Common myeloid progenitor, CD34-positive (primary cell): ENCODE measurements around the gene CAPN1.

Experiments
- CTCF ChIA-PET: fragments of 350-600 bp; sonication (Branson Sonifier 250); formaldehyde crosslinking; loops from one replicate; lab custom pipeline; 2021; ENCODE audit warnings: antibody characterized with exemption; lab: Charles Lee
- POLR2A ChIA-PET: fragments of 350-600 bp; sonication (Branson Sonifier 250); formaldehyde crosslinking; loops from one replicate; lab custom pipeline; 2021; ENCODE audit warnings: antibody characterized with exemption; lab: Charles Lee
- DNase-seq, 3 donors: peaks; one replicate each; pipeline versions ENCODE4 v3.0.0 to v3.0.0-alpha.2; 2013
- H3K27ac ChIP-seq, 2 experiments: 1 replicate in 1 of 2; 2 replicates in 1 of 2; pipeline ENCODE4 v1.7.0; 2013; ENCODE audit warnings: inconsistent platforms in 2 of 2, low read length in 2 of 2, mild to moderate bottlenecking in 2 of 2, low read depth in 1 of 2, moderate library complexity in 1 of 2; ENCODE audit not compliant: severe bottlenecking in 2 of 2, insufficient read depth in 1 of 2, poor library complexity in 1 of 2
- H3K27me3 ChIP-seq, 5 experiments: replicated peaks in 2 of 5; 1 replicate in 3 of 5; 2 replicates in 2 of 5; pipeline versions ENCODE4 v1.6.1 to v1.7.0; 2013; ENCODE audit warnings: low read length in 4 of 5, mild to moderate bottlenecking in 2 of 5, moderate library complexity in 2 of 5, inconsistent platforms in 1 of 5; ENCODE audit not compliant: insufficient read depth in 5 of 5, control insufficient read depth in 4 of 5
- H3K36me3 ChIP-seq, 4 experiments: 1 replicate in 2 of 4; 2 replicates in 2 of 4; pipeline versions ENCODE4 v1.6.1 to v1.7.0; 2013; ENCODE audit warnings: low read length in 3 of 4, control low read depth in 1 of 4, mild to moderate bottlenecking in 1 of 4; ENCODE audit not compliant: control insufficient read depth in 4 of 4, insufficient read depth in 4 of 4
- H3K4me1 ChIP-seq, 4 experiments: 1 replicate in 3 of 4; 2 replicates in 1 of 4; pipeline versions ENCODE4 v1.6.1 to v1.7.1; 2013; ENCODE audit warnings: low read length in 3 of 4, mild to moderate bottlenecking in 3 of 4, control low read depth in 1 of 4, inconsistent platforms in 1 of 4, moderate library complexity in 1 of 4; ENCODE audit not compliant: control insufficient read depth in 4 of 4, insufficient read depth in 4 of 4; ENCODE audit errors: control extremely low read depth in 1 of 4
- H3K4me3 ChIP-seq, 7 experiments: 1 replicate in 4 of 7; 2 replicates in 3 of 7; pipeline versions ENCODE4 v1.5.1 to v1.7.0; 2013; ENCODE audit warnings: mild to moderate bottlenecking in 7 of 7, low read length in 6 of 7, moderate library complexity in 6 of 7, inconsistent platforms in 2 of 7, low read depth in 2 of 7, control low read depth in 1 of 7; ENCODE audit not compliant: insufficient read depth in 4 of 7, control insufficient read depth in 1 of 7; ENCODE audit errors: extremely low read depth in 1 of 7
- H3K9me3 ChIP-seq, 5 experiments: 1 replicate in 4 of 5; 2 replicates in 1 of 5; pipeline versions ENCODE4 v1.6.1 to v1.7.1; 2013; ENCODE audit warnings: low read length in 4 of 5, mild to moderate bottlenecking in 2 of 5, inconsistent platforms in 1 of 5, low read depth in 1 of 5, moderate library complexity in 1 of 5; ENCODE audit not compliant: control insufficient read depth in 4 of 5, insufficient read depth in 2 of 5; ENCODE audit errors: control extremely low read depth in 1 of 5
- WGBS: methylation state at CpG from one replicate; pipeline ENCODE4 v1.1.5; 2013; ENCODE audit not compliant: insufficient coverage; 5-methylcytosine and 5-hydroxymethylcytosine counted together

Gene CAPN1

GRCh38 chr11:65157336-65157735, 24.4 kb upstream of the CAPN1 start:
- no peaks in the 10 kb centered on the region for H3K36me3 ChIP-seq
- no peak for DNase-seq
- no peaks in the 10 kb centered on the region for H3K9me3 ChIP-seq
- peaks cover 0 to 13% (median 5%) of the 10 kb centered on the region in 4 experiments for H3K4me1 ChIP-seq
- H3K27ac ChIP-seq = no peak overlapping the region
- no peaks in the 10 kb centered on the region for H3K27me3 ChIP-seq
- 70% methylated on average over 3 of the region's 3 CpGs for WGBS
- CTCF ChIA-PET = interaction anchor here (0.6 to 1.0 kb wide), 2 partner anchors 18 to 45 kb away, joined by 3 to 4 read pairs; no protein-coding TSS in a partner anchor
- no peak overlapping the region for H3K4me3 ChIP-seq
- POLR2A ChIA-PET = interaction anchor here (0.6 kb wide), 1 partner anchor 12 kb away, joined by 3 read pairs; no protein-coding TSS in a partner anchor

- peaks cover 0 to 5% (median 0%) of the 10 kb centered on the region in 4 experiments for H3K4me1 ChIP-seq
- H3K27ac ChIP-seq = no peak overlapping the region
- H3K4me3 ChIP-seq = no peak overlapping the region
- H3K27me3 ChIP-seq = no peaks in the 10 kb centered on the region
- CTCF ChIA-PET = no interaction called here
- 80% methylated on average over 1 of the region's 5 CpGs for WGBS
- H3K36me3 ChIP-seq = no peaks in the 10 kb centered on the region
- no peak for DNase-seq
- no peaks in the 10 kb centered on the region for H3K9me3 ChIP-seq
- POLR2A ChIA-PET = no interaction called here
Observed at GRCh38 chr11:65159012-65159411, 22.7 kb upstream of the CAPN1 start.

DNA sequence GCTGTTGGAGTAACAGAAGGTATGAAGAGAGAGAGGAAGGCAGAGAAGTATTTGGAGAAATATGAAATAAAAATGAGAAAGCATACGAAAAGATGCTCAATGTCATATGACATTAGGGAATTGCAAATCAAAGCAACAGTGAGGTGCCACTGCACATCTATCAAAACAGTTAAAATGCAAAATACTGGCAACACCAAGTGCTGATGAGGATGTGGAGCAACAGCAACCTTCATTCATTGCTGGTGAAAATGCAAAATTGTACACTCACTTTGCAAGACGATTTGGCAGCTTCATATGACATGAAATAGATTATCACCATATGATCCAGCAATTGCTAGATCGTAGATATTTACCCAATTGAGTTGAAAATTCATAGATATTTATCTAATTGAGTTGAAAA, 21.1 kb upstream of the CAPN1 start:
- no peaks in the 10 kb centered on the region for H3K36me3 ChIP-seq
- no peak for DNase-seq
- H3K9me3 ChIP-seq = no peaks in the 10 kb centered on the region
- ChIA-PET POLR2A (no interaction called here), CTCF (no interaction called here)
- H3K27ac ChIP-seq = no peak overlapping the region
- peaks cover 0 to 5% (median 0%) of the 10 kb centered on the region in 4 experiments for H3K4me1 ChIP-seq
- H3K4me3 ChIP-seq = no peak overlapping the region
- 92% methylated on average over 2 of the region's 3 CpGs for WGBS
- no peaks in the 10 kb centered on the region for H3K27me3 ChIP-seq

- no peaks in the 10 kb centered on the region for H3K36me3 ChIP-seq
- POLR2A ChIA-PET = interaction anchor here (0.7 kb wide), 1 partner anchor 12 kb away, joined by 4 read pairs; no protein-coding TSS in a partner anchor
- H3K9me3 ChIP-seq = no peaks in the 10 kb centered on the region
- H3K4me1 ChIP-seq = peaks cover 0 to 7% (median under 1%) of the 10 kb centered on the region in 4 experiments
- no peaks in the 10 kb centered on the region for H3K27me3 ChIP-seq
- no CpG with 5 or more reads among the region's 2 CpGs for WGBS
- no peak overlapping the region for H3K4me3 ChIP-seq
- H3K27ac ChIP-seq = no peak overlapping the region
- DNase-seq = no peak
- CTCF ChIA-PET = interaction anchor here (0.7 to 2.3 kb wide), 3 partner anchors 12 to 17 kb away, joined by 3 to 5 read pairs (median 5); no protein-coding TSS in a partner anchor
Observed at GRCh38 chr11:65163684-65164083, 18.0 kb upstream of the CAPN1 start.

GRCh38 chr11:65165410-65166317, 16.1 kb upstream of the CAPN1 start:
- H3K4me1 ChIP-seq = peaks cover 1 to 24% (median 13%) of the 10 kb centered on the region in 4 experiments
- H3K27me3 ChIP-seq = no peaks in the 10 kb centered on the region
- H3K9me3 ChIP-seq = no peaks in the 10 kb centered on the region
- ChIA-PET CTCF (interaction anchor here (0.7 to 1.6 kb wide), 3 partner anchors 21 to 34 kb away, joined by 3 to 4 read pairs (median 3); no protein-coding TSS in a partner anchor), POLR2A (interaction anchor here (0.5 kb wide), 1 partner anchor 247 kb away, joined by 3 read pairs; no protein-coding TSS in a partner anchor)
- no peak overlapping the region for H3K27ac ChIP-seq
- WGBS = 92% methylated on average over 21 of the region's 31 CpGs
- DNase-seq = peak in 1 of 3 donors; percentile 15
- H3K4me3 ChIP-seq = no peak overlapping the region
- no peaks in the 10 kb centered on the region for H3K36me3 ChIP-seq

GRCh38 chr11:65166893-65167292, 14.8 kb upstream of the CAPN1 start:
- no CpG with 5 or more reads among the region's 3 CpGs for WGBS
- ChIA-PET CTCF (interaction anchor here (1.2 to 4.2 kb wide), 3 partner anchors 15 to 35 kb away, joined by 3 to 25 read pairs (median 3); partner anchors contain the start of gene SYVN1), POLR2A (interaction anchor here (0.9 kb wide), 1 partner anchor 32 kb away, joined by 3 read pairs; no protein-coding TSS in a partner anchor)
- DNase-seq = no peak
- Histone ChIP-seq H3K27me3 (no peaks in the 10 kb centered on the region), H3K27ac (no peak overlapping the region), H3K36me3 (no peaks in the 10 kb centered on the region), H3K4me3 (no peak overlapping the region), H3K4me1 (peaks cover 1 to 24% (median 13%) of the 10 kb centered on the region in 4 experiments), H3K9me3 (no peaks in the 10 kb centered on the region)
